HG03064 (cell line): Measurements from ENCODE around the gene EXOSC6.
"Not testable (repeated sequence)": the region's sequence is repeated elsewhere in the genome, so short reads cannot be mapped to it uniquely, and the experiment has no call there.

Source experiments
- ATAC-seq: cut with Tn5 transposase; IDR thresholded peaks from one replicate; pipeline ENCODE4 v1.9.1; 2021; ENCODE audit warnings: low read depth; ENCODE audit not compliant: unreplicated experiment

The EXOSC6 gene

DNA sequence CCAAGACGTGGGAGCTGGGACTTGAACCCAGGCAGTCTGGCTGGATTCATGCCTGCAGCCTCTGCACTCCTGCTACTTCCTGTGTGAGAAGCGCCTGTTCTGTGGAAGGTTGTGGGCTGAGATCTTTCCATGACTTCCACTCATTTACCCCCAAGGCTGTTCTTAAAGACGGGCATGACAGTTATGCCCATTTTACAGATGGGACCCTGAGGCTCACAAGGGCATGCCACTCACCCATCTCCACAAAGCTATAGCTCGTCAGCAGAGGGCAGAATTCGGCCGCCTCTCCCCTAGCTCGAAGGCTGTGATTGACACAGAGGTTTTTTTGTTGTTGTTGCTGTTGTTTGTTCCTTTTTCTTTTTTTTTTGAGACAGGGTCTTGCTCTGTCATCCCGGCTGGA is 51.7 kb downstream of the EXOSC6 start:
- not testable (repeated sequence) for ATAC-seq

DNA sequence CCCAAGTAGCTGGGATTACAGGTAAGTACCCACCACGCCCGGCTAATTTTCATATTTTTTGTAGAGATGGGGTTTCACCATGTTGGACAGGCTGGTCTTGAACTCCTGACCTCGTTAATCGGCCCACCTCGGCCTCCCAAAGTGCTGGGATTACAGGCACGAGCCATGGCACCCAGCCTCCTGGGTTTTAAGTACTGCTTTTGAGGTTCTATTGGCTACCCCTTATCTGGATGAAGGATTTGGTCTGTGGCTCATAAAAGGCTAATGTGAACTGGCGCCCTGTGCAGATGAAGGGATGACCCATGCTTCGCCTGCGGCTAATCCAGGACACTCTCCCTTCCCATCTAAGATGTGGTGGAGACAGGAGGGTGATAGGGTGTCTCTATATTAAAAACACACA is 52.6 kb downstream of the EXOSC6 start:
- not testable (repeated sequence) for ATAC-seq

DNA sequence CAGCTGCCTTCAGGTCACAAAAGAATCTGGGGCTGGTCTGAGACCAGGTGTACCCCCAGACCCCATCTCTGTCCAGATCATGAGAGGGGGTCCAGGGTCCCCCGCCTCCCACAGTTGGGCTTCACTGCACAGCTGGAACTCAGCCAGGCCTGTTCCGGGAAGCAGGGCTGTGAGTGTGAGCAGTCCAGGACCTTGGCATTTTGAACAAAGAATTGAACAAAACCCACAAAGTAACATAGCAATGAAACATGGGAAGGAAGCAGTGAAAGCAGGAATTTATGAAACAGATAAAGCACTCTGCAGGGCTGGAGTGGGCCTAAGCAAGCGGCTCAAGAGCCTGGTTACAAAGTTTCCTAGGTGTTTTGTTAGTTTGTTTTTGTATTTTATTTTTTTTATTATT is 53.1 kb downstream of the EXOSC6 start:
- ATAC-seq, result not testable (repeated sequence)

DNA sequence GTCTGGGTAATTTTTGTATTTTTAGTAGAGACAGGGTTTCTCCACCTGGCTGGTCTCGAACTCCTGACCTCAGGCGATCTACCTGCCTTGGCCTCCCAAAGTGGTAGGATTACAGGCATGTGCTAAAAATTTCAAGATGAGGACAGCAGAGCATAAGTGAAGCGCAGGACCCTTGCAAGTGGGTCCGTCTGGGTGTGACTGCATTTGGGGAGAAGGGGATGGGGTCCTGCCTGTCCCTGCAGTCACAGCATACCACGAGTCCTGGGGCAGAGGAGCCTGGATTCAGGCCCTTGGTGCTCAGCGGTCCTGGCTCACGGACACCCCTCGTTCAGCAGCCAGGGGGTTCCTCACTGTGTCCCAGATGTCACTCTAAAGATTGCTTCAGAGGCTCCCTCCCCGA is 53.5 kb downstream of the EXOSC6 start:
- not testable (repeated sequence) for ATAC-seq

DNA sequence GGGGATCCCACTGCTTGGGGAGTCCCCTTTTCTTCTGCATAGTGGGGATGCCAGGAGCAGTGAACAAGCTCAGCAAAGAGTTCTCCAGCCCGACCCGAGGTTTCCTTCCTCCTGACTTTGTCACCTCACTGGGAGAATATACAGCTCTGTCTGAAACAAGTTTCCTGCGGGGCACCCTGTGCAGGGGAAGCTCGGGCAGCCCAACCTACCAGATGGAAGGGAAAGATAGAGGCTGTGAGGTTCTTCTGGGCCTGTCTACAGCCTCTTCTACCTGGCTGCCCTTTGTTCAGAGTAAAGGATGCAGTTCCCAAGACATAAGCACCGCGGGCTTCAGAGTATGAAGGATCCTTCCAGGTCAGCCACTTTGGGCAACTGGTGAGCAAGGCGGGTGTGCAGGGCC is 54.1 kb downstream of the EXOSC6 start:
- ATAC-seq, result not testable (repeated sequence)
